LNCaP clone FGC (cell line): Measurements from ENCODE around the gene APH1A.
A peak's percentile ranks its signal among the peaks of the same experiment; 100 is the strongest.

Experiments used
- DNase-seq: peaks from one replicate; pipeline ENCODE4 v3.0.0-alpha.2; 2011; ENCODE audit warnings: low read depth
- H3K4me3 ChIP-seq: 2 replicates; pipeline ENCODE4 v1.5.1; 2011; ENCODE audit warnings: mild to moderate bottlenecking, low read depth, low read length, control low read depth
- TF ChIP-seq, protein P1 (sequence below): IDR thresholded peaks from 2 replicates; pipeline ENCODE4 v1.5.1; 2012; ENCODE audit warnings: mild to moderate bottlenecking; ENCODE audit not compliant: control insufficient read depth, insufficient read depth; ENCODE audit errors: extremely low read depth

Gene APH1A

DNA sequence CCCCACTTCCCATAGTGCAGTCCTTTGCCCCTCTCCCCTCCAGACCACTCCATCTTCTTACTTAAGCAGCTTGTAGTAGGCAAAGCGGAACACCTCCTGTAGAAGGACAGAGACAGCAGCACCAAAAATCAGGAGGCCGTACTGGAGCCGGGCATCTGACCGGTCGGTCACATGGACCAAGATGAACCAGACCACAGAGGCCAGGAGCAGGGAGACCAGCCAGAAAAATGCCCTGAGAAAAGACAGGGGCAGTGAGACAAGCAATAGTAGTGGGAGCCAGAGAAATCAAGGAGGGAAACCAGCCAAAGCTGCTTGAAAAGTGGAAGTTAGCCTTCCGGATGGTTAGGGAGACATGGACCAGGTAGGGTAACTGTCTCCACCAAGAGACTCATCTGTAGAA lies 920 bp downstream of the APH1A start:
- DNase-seq, result no peak
- TF ChIP-seq, protein P1, sequence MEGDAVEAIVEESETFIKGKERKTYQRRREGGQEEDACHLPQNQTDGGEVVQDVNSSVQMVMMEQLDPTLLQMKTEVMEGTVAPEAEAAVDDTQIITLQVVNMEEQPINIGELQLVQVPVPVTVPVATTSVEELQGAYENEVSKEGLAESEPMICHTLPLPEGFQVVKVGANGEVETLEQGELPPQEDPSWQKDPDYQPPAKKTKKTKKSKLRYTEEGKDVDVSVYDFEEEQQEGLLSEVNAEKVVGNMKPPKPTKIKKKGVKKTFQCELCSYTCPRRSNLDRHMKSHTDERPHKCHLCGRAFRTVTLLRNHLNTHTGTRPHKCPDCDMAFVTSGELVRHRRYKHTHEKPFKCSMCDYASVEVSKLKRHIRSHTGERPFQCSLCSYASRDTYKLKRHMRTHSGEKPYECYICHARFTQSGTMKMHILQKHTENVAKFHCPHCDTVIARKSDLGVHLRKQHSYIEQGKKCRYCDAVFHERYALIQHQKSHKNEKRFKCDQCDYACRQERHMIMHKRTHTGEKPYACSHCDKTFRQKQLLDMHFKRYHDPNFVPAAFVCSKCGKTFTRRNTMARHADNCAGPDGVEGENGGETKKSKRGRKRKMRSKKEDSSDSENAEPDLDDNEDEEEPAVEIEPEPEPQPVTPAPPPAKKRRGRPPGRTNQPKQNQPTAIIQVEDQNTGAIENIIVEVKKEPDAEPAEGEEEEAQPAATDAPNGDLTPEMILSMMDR, result no peak
- H3K4me3 ChIP-seq, result peak overlapping the region; percentile 98

DNA sequence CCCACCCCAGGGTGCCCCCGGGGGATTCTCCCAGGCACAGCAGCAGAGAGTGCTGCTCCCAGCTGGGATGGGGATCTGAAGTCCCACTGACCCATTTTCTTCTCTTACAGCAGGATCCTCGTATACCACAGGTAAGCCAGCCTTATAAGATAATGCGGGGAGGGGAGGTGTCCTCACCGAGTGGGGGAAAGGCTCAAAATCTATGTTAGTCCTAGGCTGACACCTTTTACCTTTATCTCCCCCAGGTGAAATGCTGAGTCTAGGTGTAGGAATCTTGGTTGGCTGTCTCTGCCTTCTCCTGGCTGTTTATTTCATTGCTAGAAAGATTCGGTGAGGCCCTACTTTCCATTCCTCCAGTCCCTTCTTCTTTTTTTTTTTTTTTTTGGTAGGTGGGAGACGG lies 5.3 kb downstream of the APH1A start:
- TF ChIP-seq, protein P1, result no peak
- H3K4me3 ChIP-seq, result no peak overlapping the region
- no peak for DNase-seq

DNA sequence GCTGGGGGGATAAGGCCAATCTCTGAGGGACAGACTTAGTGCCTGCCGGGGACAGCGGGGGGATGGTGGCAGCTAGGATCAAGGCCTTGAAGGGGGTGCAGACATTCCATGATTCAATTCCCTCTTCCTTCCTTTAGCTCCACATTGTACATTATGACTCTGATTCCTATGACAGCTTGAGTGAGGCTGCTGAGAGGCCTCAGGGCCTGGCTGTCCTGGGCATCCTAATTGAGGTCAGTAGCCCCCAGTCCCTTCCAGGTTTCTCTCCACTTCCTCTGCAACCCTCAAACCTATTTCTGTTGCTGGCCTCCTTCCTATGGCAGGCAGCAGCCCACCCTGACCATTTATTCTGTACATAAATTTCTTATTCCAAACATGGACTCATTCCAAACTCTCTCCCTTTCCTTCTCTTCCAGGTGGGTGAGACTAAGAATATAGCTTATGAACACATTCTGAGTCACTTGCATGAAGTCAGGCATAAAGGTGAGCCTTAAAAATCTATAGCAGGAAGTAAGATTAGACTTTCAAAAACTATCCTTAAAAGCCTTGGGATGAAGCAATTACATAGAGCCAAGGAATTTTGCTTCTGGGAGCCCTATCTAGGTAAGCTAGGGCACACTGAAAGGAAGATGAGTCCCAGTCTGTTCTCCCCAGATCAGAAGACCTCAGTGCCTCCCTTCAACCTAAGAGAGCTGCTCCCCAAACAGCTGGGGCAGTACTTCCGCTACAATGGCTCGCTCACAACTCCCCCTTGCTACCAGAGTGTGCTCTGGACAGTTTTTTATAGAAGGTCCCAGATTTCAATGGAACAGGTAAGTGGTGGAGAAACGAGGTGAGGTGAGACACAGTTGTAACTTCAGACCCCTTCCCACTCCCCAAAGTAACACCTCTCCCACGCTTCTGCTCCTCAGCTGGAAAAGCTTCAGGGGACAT lies 6.2 kb downstream of the APH1A start:
- TF ChIP-seq, protein P1, result no peak
- H3K4me3 ChIP-seq, result no peak overlapping the region
- no peak for DNase-seq

DNA sequence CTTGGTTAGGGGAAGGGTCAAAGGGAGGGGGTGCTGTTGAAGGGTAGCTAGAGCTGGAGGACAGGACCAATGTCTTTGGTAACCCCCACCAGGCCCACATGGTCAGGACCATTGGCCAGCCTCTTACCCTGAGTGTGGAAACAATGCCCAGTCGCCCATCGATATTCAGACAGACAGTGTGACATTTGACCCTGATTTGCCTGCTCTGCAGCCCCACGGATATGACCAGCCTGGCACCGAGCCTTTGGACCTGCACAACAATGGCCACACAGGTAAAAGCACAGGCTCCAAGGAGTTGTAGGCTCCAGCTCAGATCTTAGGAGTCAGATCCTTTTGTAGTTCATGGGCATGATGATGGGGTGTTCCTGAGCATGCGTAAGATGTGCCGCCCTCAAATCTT lies 7.4 kb downstream of the APH1A start:
- no peak overlapping the region for H3K4me3 ChIP-seq
- DNase-seq, result no peak
- TF ChIP-seq, protein P1, result no peak

DNA sequence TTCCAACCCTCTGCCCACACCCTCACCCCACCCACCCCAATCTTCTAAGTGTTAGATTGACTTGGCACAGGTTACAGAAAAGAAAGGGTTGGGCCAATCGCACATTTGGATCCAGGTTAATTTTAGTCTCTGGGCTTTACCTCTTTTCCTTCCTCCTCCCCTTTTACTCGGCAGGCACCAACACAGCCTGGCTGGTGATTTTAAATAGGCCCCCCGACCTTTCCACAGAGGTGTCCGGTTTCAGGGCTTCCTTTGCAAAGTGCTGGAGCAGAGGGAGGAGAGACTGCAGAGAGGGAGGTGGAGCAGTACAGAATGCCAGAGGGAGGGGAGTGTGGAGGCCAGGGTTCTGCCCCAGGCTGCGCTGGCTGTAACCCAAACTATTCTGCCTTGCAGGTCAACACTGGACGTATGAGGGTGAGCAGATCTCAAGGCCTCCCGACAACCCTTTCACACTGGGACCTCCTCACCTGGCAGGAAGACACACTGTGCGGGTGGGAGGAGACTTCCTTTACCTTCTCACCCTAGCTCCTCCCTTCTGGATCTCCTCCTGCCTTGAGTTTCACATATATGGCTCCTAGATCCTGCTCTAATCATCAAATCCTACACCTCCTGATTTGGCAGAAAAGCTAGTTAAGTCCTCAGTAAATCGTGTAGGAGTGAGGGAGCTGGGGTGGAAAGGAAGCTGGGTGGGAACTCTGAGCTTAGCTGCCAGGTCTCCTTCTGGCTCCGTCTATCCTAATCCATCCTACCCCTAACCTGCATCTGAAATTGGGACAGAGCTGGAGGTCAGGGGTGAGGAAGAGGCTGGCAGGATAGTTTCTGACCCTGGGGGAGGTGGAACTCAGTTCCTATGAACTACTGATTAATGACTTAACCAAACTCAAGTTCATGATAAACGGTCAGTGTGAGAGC lies 8.8 kb downstream of the APH1A start:
- DNase-seq, result peak; percentile 65
- no peak overlapping the region for H3K4me3 ChIP-seq
- TF ChIP-seq, protein P1, result no peak

DNA sequence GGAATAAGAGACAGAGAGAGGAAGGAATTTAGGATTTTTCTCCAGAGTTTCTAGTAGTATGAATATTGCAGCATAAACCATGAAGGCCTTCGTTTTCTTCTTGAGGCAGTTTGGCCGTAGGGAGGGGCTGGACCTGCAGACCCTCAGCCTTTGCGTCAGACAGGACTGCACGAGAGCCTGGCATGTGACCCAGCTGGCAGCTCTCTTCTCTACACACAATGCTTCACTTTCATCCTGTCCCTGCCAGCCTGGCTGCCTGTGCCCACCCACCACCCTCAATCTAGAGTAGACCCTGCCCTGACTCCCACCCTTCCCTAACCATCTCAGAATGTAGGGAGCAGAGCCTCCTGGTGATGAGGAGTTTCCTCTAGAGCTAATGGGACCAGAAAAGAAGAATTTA lies 9.6 kb downstream of the APH1A start:
- no peak overlapping the region for H3K4me3 ChIP-seq
- no peak for DNase-seq
- TF ChIP-seq, protein P1, result no peak
